Measurements from ENCODE around the gene ASCC1.
"Not testable (repeated sequence)": the region's sequence is repeated elsewhere in the genome, so short reads cannot be mapped to it uniquely, and the experiment has no call there.

ASCC1 gene

GRCh38 chr10:72167118-72167517, 49.0 kb downstream of the ASCC1 start:
- DNase-seq = no peak

- DNase-seq = peak; percentile 37
Observed at GRCh38 chr10:72164617-72165016, 51.5 kb downstream of the ASCC1 start.

GRCh38 chr10:72162978-72163377, 53.1 kb downstream of the ASCC1 start:
- DNase-seq = peak; percentile 83

- DNase-seq = no peak
Observed at GRCh38 chr10:72158176-72158575, 57.9 kb downstream of the ASCC1 start.

GRCh38 chr10:72156223-72156622, 59.9 kb downstream of the ASCC1 start:
- DNase-seq = no peak

GRCh38 chr10:72152286-72152685, 63.8 kb downstream of the ASCC1 start:
- DNase-seq = no peak

- not testable (repeated sequence) for DNase-seq
Observed at GRCh38 chr10:72150746-72151478, 65.2 kb downstream of the ASCC1 start.

- not testable (repeated sequence) for DNase-seq
Observed at GRCh38 chr10:72147324-72147584, 68.8 kb downstream of the ASCC1 start.

GRCh38 chr10:72146559-72147323, 69.3 kb downstream of the ASCC1 start:
- DNase-seq = no peak

GRCh38 chr10:72146071-72146470, 70.0 kb downstream of the ASCC1 start:
- DNase-seq = no peak

GRCh38 chr10:72145657-72146056, 70.4 kb downstream of the ASCC1 start:
- DNase-seq = no peak

GRCh38 chr10:72140850-72141249, 75.2 kb downstream of the ASCC1 start:
- DNase-seq = no peak

GRCh38 chr10:72140174-72140573, 75.9 kb downstream of the ASCC1 start:
- DNase-seq = no peak

GRCh38 chr10:72137583-72137982, 78.5 kb downstream of the ASCC1 start:
- no peak for DNase-seq

GRCh38 chr10:72136225-72136624, 79.9 kb downstream of the ASCC1 start:
- DNase-seq = not testable (repeated sequence)

- DNase-seq = no peak
Observed at GRCh38 chr10:72134785-72135767, 81.0 kb downstream of the ASCC1 start.

GRCh38 chr10:72133517-72133916, 82.6 kb downstream of the ASCC1 start:
- peak; percentile 10 for DNase-seq

GRCh38 chr10:72132854-72133253, 83.2 kb downstream of the ASCC1 start:
- DNase-seq = no peak

GRCh38 chr10:72127571-72127970, 88.5 kb downstream of the ASCC1 start:
- no peak for DNase-seq

GRCh38 chr10:72126872-72127232, 89.2 kb downstream of the ASCC1 start:
- DNase-seq = no peak

- peak; percentile 18 for DNase-seq
Observed at GRCh38 chr10:72126184-72126871, 89.7 kb downstream of the ASCC1 start.

GRCh38 chr10:72124989-72125388, 91.1 kb downstream of the ASCC1 start:
- no peak for DNase-seq

- no peak for DNase-seq
Observed at GRCh38 chr10:72124381-72124780, 91.7 kb downstream of the ASCC1 start.
